A673 (cell line): ENCODE results near the gene PKD1. TPM values are rescaled to one million over a fixed set of nuclear protein-coding genes. Genes with fewer than 3 reads are reported as not detected.
A peak's percentile ranks its signal among the peaks of the same experiment; 100 is the strongest.
"Not testable (repeated sequence)": the region's sequence is repeated elsewhere in the genome, so short reads cannot be mapped to it uniquely, and the experiment has no call there.

Experiments
- Bru-seq: library from RNA; stranded (reverse); fragments of 400-500 nt; gene quantifications from one replicate; lab custom pipeline; 2021; lab: Mats Ljungman, UMichigan
- BruChase-seq, 2 experiments: library from RNA; stranded (reverse); fragments of 400-500 nt; gene quantifications; one replicate each; lab custom pipeline; 2021; lab: Mats Ljungman, UMichigan
- BruUV-seq: library from RNA; stranded (reverse); fragments of 400-500 nt; replicated peaks from 2 replicates; lab custom pipeline; 2021; lab: Mats Ljungman, UMichigan
- CTCF ChIA-PET: fragments of 300-600 bp; sonication (Branson Sonifier 250); formaldehyde crosslinking; loops from one replicate; lab custom pipeline; 2022; ENCODE audit warnings: antibody characterized with exemption; lab: Charles Lee
- POLR2A ChIA-PET: fragments of 300-600 bp; sonication (Branson Sonifier 250); formaldehyde crosslinking; loops from one replicate; lab custom pipeline; 2022; ENCODE audit warnings: antibody characterized with exemption; ENCODE audit not compliant: low non-redundant PET; lab: Charles Lee
- DNase-seq: peaks from one replicate; pipeline ENCODE4 v3.0.0-alpha.2; 2015; ENCODE audit warnings: low spot score
- H3K27ac ChIP-seq: fragments of 200-600 bp; sonication (generic); 2 replicates; pipeline ENCODE4 v1.5.1; 2016; ENCODE audit warnings: mixed run types, low read depth, mild to moderate bottlenecking, mixed read lengths, antibody characterized with exemption, low read length; ENCODE audit not compliant: poor library complexity, severe bottlenecking
- H3K27me3 ChIP-seq: fragments of 200-600 bp; sonication (generic); replicated peaks from 2 replicates; pipeline ENCODE4 v1.6.1; 2017; ENCODE audit warnings: mixed run types, low read depth, mild to moderate bottlenecking, mixed read lengths, antibody characterized with exemption, low read length; ENCODE audit not compliant: insufficient read depth, poor library complexity
- H3K36me3 ChIP-seq: fragments of 200-600 bp; sonication (generic); 2 replicates; pipeline ENCODE4 v1.6.1; 2016; ENCODE audit warnings: mixed run types, mild to moderate bottlenecking, mixed read lengths, antibody characterized with exemption, low read length; ENCODE audit not compliant: insufficient read depth, poor library complexity, severe bottlenecking
- H3K4me1 ChIP-seq: fragments of 200-600 bp; sonication (generic); 2 replicates; pipeline ENCODE4 v1.6.1; 2017; ENCODE audit warnings: mixed run types, mild to moderate bottlenecking, mixed read lengths, antibody characterized with exemption, low read length; ENCODE audit not compliant: insufficient read depth, poor library complexity, severe bottlenecking
- H3K4me3 ChIP-seq: fragments of 200-600 bp; sonication (generic); 2 replicates; pipeline ENCODE4 v1.5.1; 2016; ENCODE audit warnings: low read depth, mixed run types, mild to moderate bottlenecking, mixed read lengths, low read length; ENCODE audit not compliant: poor library complexity, severe bottlenecking
- H3K9me3 ChIP-seq: fragments of 200-600 bp; sonication (generic); 2 replicates; pipeline ENCODE4 v1.6.1; 2016; ENCODE audit warnings: mixed run types, low read depth, mild to moderate bottlenecking, mixed read lengths, antibody characterized with exemption, low read length; ENCODE audit not compliant: poor library complexity, severe bottlenecking
- CTCF ChIP-seq: fragments of 300-800, 200-600 bp; sonication (generic); conservative IDR thresholded peaks from 2 replicates; pipeline ENCODE4 v1.5.1; 2017; ENCODE audit warnings: low read depth, mild to moderate bottlenecking, antibody characterized with exemption, low read length, moderate library complexity, mixed read lengths
- EZH2 ChIP-seq: fragments of 200-600 bp; sonication (generic); IDR thresholded peaks from 2 replicates; pipeline ENCODE4 v1.6.1; 2017; ENCODE audit warnings: borderline replicate concordance, low read depth, mild to moderate bottlenecking, mixed read lengths, antibody characterized with exemption, low read length; ENCODE audit not compliant: poor library complexity, severe bottlenecking
- intact Hi-C: fragments of 100-400 bp; cut with micrococcal nuclease; formaldehyde crosslinking; loops from one replicate; pipeline ENCODE4 v1.10.0; 2022; ENCODE audit not compliant: unreplicated experiment
- long read RNA-seq: library from polyadenylated mRNA; stranded (forward); transcript quantifications from one replicate; pipeline ENCODE4 v2.0.0, GENCODE V29; 2022
- total RNA-seq: library from RNA; stranded (reverse); gene quantifications from 2 replicates; pipeline ENCODE4 v1.2.3, GENCODE V29; 2021

The PKD1 gene
- 121 and 141 TPM in 2 replicates for total RNA-seq
- percentile 52 among the genes with signal in this experiment for Bru-seq, nascent RNA
- BruChase-seq, experiment 1, labeled RNA remaining after a 2-hour chase: percentile 65 among the genes with signal in this experiment
- BruChase-seq, experiment 2, labeled RNA remaining after a 6-hour chase: percentile 83 among the genes with signal in this experiment
- long read RNA-seq, partial matches to known transcripts: 24 of 52 reads
- long read RNA-seq, other reads (novel, unspliced or antisense): 27 of 52 reads

DNA sequence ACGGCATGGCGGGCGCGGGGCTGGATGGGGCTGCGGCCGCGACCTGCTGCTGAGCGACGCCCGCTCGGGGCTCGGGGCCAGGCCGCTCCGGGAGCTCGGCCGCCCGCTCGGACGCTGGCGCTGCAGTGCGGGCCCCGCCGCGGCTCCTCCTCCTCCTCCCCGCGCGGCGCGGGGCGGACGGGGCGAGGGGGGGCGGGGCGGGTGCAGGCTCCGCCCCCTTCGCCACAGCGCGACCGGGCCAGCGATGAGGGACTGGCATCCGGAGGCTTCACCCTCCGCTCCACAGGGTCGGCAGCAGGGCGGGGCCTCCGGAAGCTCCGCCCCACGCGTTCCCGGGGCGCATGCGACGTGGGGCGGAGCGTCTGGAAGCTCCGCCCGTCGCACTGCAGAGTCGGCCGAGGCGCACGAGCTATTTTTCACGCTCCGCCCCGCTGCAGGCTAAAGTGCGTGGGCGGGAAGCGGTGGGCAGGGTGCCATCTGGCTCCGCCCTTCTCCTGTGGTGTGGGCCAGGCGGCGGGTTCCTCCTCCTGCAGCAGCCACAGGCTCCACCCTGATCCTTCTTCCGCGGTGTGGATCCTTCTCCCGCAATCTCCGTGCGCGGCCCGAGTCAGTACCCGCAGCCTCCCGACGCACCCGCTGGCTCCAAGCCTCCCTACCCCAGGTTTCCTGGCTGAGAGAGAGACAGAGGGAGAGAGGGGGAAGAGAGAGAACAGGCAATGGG lies at the start of gene PKD1:
PKD1 (minus strand) TSS at position 129 of the 721 bp plus-strand sequence. CDS start 209 bp downstream, outside the sequence.
- H3K9me3 ChIP-seq, H3K36me3 ChIP-seq, H3K27me3 ChIP-seq, POLR2A ChIA-PET, intact Hi-C loops, H3K4me1 ChIP-seq, CTCF ChIA-PET, BruUV-seq: not testable (repeated sequence)
- H3K4me3 ChIP-seq: peak within 1 kb of the TSS; percentile 51
- H3K27ac ChIP-seq: peak within 1 kb of the TSS; percentile 23
- peak; percentile 91 for DNase-seq

- Histone ChIP-seq H3K4me1 (no peaks in the 10 kb centered on the region), H3K27ac (no peak overlapping the region), H3K4me3 (no peak overlapping the region), H3K27me3 (no peaks in the 10 kb centered on the region), H3K36me3 (no peaks in the 10 kb centered on the region), H3K9me3 (no peaks in the 10 kb centered on the region)
- intact Hi-C loops: no loop called here
- TF ChIP-seq CTCF (no peak), EZH2 (no peak)
- CTCF ChIA-PET: interaction anchor here (0.6 kb wide), 1 partner anchor 44 kb away, joined by 3 read pairs; no protein-coding TSS in a partner anchor
- no peak for DNase-seq
- POLR2A ChIA-PET: no interaction called here
- BruUV-seq: no TSS peak
Measured at GRCh38 chr16:2184962-2185361, 49.3 kb upstream of the PKD1 start.

GRCh38 chr16:2184346-2184745 lies 48.6 kb upstream of the PKD1 start:
- ChIA-PET CTCF (interaction anchor here (0.5 kb wide), 1 partner anchor 44 kb away, joined by 3 read pairs; no protein-coding TSS in a partner anchor), POLR2A (no interaction called here)
- Histone ChIP-seq H3K36me3 (no peaks in the 10 kb centered on the region), H3K4me1 (no peaks in the 10 kb centered on the region), H3K27ac (no peak overlapping the region), H3K27me3 (no peaks in the 10 kb centered on the region), H3K4me3 (no peak overlapping the region), H3K9me3 (no peaks in the 10 kb centered on the region)
- TF ChIP-seq CTCF: no peak
- no peak for TF ChIP-seq EZH2
- intact Hi-C loops: no loop called here
- BruUV-seq: no TSS peak
- no peak for DNase-seq
